ENCODE results near the gene SHB. TPM values are rescaled to one million over a fixed set of nuclear protein-coding genes. Genes with fewer than 3 reads are reported as not detected.
A peak's percentile ranks its signal among the peaks of the same experiment; 100 is the strongest.

Gene SHB
- total and polyA plus RNA-seq, 2 of the 13 experiments (the other 11 are each of a cell fraction or from before 2014, with no cell fraction given) = 19.4 to 20.7 TPM

DNA sequence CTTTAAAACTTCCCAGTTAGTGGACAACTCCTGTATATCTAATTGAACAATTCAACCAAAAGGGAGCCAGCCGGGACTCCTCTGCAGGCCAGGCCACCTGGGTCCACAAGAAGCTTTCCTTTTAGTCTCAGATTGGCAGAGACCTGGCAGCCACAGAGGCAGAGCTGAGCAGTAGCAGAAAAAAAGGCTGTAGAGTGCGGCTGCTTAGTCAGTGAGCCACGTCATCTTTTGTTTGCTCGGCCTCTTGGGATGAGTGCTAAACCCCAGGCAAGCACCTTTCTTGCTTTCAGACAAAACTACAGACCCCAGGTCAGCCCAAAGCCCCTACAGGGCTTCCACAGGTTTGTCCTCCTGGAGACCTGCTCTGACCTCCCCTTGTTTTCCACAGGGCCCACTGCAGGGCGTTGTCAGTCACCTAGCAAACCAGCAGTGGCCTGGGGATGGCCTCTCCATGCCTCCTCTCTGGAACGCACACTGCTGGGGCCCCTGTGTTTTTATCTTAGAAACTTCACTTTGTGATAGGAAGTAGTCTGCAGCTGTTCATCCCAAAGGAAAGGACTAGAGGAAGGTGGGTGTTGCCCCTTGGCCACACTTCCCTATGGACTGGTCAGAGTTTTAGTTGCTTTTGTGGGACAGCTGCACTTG, 49.9 kb downstream of the SHB start (continued):
- no peak for TF ChIP-seq GMEB1 (CRISPR knock-in tag; IDR thresholded peaks at IDR 0.05; ENCODE audit: borderline replicate concordance)
- 0 out of 2 replicates have a peak, but pooled peaks have one; percentile 7 for TF ChIP-seq SALL1 (CRISPR knock-in tag; IDR thresholded peaks at IDR 0.05)
- TF ChIP-seq, protein P1, sequence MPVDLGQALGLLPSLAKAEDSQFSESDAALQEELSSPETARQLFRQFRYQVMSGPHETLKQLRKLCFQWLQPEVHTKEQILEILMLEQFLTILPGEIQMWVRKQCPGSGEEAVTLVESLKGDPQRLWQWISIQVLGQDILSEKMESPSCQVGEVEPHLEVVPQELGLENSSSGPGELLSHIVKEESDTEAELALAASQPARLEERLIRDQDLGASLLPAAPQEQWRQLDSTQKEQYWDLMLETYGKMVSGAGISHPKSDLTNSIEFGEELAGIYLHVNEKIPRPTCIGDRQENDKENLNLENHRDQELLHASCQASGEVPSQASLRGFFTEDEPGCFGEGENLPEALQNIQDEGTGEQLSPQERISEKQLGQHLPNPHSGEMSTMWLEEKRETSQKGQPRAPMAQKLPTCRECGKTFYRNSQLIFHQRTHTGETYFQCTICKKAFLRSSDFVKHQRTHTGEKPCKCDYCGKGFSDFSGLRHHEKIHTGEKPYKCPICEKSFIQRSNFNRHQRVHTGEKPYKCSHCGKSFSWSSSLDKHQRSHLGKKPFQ (CRISPR knock-in tag; IDR thresholded peaks at IDR 0.05; ENCODE audit: insufficient replicate concordance) = no peak
- TF ChIP-seq WIZ (CRISPR knock-in tag; IDR thresholded peaks at IDR 0.05) = no peak
- TF ChIP-seq SP1 (IDR thresholded peaks at IDR 0.05) = no peak
- TF ChIP-seq SP1 (CRISPR knock-in tag; IDR thresholded peaks at IDR 0.05) = no peak
- TF ChIP-seq HMGXB4 (CRISPR knock-in tag; IDR thresholded peaks at IDR 0.05; ENCODE audit: borderline replicate concordance in 1 of 2, low read depth in 1 of 2) = no peak
- no peak for TF ChIP-seq SIN3A (IDR thresholded peaks at IDR 0.05; ENCODE audit: borderline replicate concordance, low read depth, low read length)
- no peak for TF ChIP-seq ZFP82 (CRISPR knock-in tag; IDR thresholded peaks at IDR 0.05; ENCODE audit: borderline replicate concordance)
- TF ChIP-seq AGO2 (optimal IDR thresholded peaks at IDR 0.05; ENCODE audit: low read depth, low read length) = no peak
- no peak for TF ChIP-seq CREBL2 (CRISPR knock-in tag; IDR thresholded peaks at IDR 0.05; ENCODE audit: borderline replicate concordance)
- TF ChIP-seq ZHX1 (CRISPR knock-in tag; IDR thresholded peaks at IDR 0.05; ENCODE audit: low read depth) = no peak
- no peak for TF ChIP-seq HOXA3 (CRISPR knock-in tag; IDR thresholded peaks at IDR 0.05)
- no peak for TF ChIP-seq ZNF740 (CRISPR knock-in tag; IDR thresholded peaks at IDR 0.05)
- TF ChIP-seq ZNF570 (CRISPR knock-in tag; IDR thresholded peaks at IDR 0.05; ENCODE audit: borderline replicate concordance) = no peak
- TF ChIP-seq, protein P2, sequence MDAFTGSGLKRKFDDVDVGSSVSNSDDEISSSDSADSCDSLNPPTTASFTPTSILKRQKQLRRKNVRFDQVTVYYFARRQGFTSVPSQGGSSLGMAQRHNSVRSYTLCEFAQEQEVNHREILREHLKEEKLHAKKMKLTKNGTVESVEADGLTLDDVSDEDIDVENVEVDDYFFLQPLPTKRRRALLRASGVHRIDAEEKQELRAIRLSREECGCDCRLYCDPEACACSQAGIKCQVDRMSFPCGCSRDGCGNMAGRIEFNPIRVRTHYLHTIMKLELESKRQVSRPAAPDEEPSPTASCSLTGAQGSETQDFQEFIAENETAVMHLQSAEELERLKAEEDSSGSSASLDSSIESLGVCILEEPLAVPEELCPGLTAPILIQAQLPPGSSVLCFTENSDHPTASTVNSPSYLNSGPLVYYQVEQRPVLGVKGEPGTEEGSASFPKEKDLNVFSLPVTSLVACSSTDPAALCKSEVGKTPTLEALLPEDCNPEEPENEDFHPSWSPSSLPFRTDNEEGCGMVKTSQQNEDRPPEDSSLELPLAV (CRISPR knock-in tag; conservative IDR thresholded peaks at IDR 0.05; ENCODE audit: low read depth) = no peak
- TF ChIP-seq ZMYM2 (CRISPR knock-in tag; IDR thresholded peaks at IDR 0.05) = no peak
- TF ChIP-seq ZFX (CRISPR knock-in tag; IDR thresholded peaks at IDR 0.05; ENCODE audit: low read depth) = 0 out of 2 replicates have a peak, but pooled peaks have one; percentile 32
- peak; percentile 81 for TF ChIP-seq FOSL2 (CRISPR knock-in tag; IDR thresholded peaks at IDR 0.05)

Data from HepG2 (cell line).